ENCODE data around the gene MYH6. TPM values are rescaled to one million over a fixed set of nuclear protein-coding genes. Genes with fewer than 3 reads are reported as not detected.

MYH6 gene
- total RNA-seq, 4 donors from 2014 or later, result 0.16 to 1.5 TPM; not detected in 2

GRCh38 chr14:23364164-23365035 lies 43.7 kb downstream of the MYH6 start:
- Histone ChIP-seq H3K4me3 (peak overlapping the region in 3 of 4 donors; percentile 39 to 59 (median 39)), H3K36me3 (no peaks in the 10 kb centered on the region), H3K27me3 (peaks cover 46% of the 10 kb centered on the region), H3K27ac (peak overlapping the region; percentile 86 to 97 (median 92)), H3K9me3 (no peaks in the 10 kb centered on the region), H3K4me1 (peaks cover 4 to 23% (median 5%) of the 10 kb centered on the region in 4 donors)
- WGBS, 2 donors (ENCODE audit: low coverage in 1 of 2), result 20 to 49% methylated on average over 1 to 21 of the region's 21 CpGs
- intact Hi-C loops (cut with DNase I; ENCODE audit: low total_unique reads), result no loop called here
- no peak for DNase-seq
- in situ Hi-C loops (cut with MboI; ENCODE audit: low pct_ligation_motif_present in 1 of 4, low pct_unique_long_range_greater_than_20kb in 1 of 4, low sequenced_read_pairs in 3 of 4), result no loop called here
- TF ChIP-seq EP300 (IDR thresholded peaks at IDR 0.05; ENCODE audit: low read depth) (no peak), CTCF (IDR thresholded peaks at IDR 0.05) (no peak), POLR2A (IDR thresholded peaks at IDR 0.05) (no peak), POLR2AphosphoS5 (IDR thresholded peaks at IDR 0.05) (no peak)

GRCh38 chr14:23362200-23362599 lies 45.9 kb downstream of the MYH6 start:
- in situ Hi-C loops (cut with MboI; ENCODE audit: low pct_ligation_motif_present in 1 of 4, low pct_unique_long_range_greater_than_20kb in 1 of 4, low sequenced_read_pairs in 3 of 4) (no loop called here), intact Hi-C loops (cut with DNase I; ENCODE audit: low total_unique reads) (no loop called here)
- Histone ChIP-seq H3K9me3 (no peaks in the 10 kb centered on the region), H3K27ac (peak overlapping the region in 3 of 4 donors; percentile 29 to 42 (median 34)), H3K27me3 (peaks cover 41% of the 10 kb centered on the region), H3K4me1 (peaks cover 4 to 23% (median 5%) of the 10 kb centered on the region in 4 donors), H3K36me3 (no peaks in the 10 kb centered on the region), H3K4me3 (no peak overlapping the region)
- TF ChIP-seq CTCF (IDR thresholded peaks at IDR 0.05) (no peak), POLR2A (IDR thresholded peaks at IDR 0.05) (no peak), EP300 (IDR thresholded peaks at IDR 0.05; ENCODE audit: low read depth) (no peak), POLR2AphosphoS5 (IDR thresholded peaks at IDR 0.05) (no peak)
- 55 to 58% methylated on average over 3 of the region's 3 CpGs for WGBS, 2 donors (ENCODE audit: low coverage in 1 of 2)
- DNase-seq, result no peak

- intact Hi-C loops (cut with DNase I; ENCODE audit: low total_unique reads), result no loop called here
- Histone ChIP-seq H3K4me1 (peaks cover 3 to 22% (median 4%) of the 10 kb centered on the region in 4 donors), H3K9me3 (no peaks in the 10 kb centered on the region), H3K27ac (peak overlapping the region; percentile 2 to 42 (median 32)), H3K36me3 (no peaks in the 10 kb centered on the region), H3K4me3 (no peak overlapping the region), H3K27me3 (peaks cover 38% of the 10 kb centered on the region)
- no peak for DNase-seq
- in situ Hi-C loops (cut with MboI; ENCODE audit: low pct_ligation_motif_present in 1 of 4, low pct_unique_long_range_greater_than_20kb in 1 of 4, low sequenced_read_pairs in 3 of 4), result no loop called here
- 68 to 72% methylated on average over 4 to 6 of the region's 6 CpGs for WGBS, 2 donors (ENCODE audit: low coverage in 1 of 2)
- TF ChIP-seq POLR2A (IDR thresholded peaks at IDR 0.05), result no peak
These were observed 46.3 kb downstream of the MYH6 start for GRCh38 chr14:23361763-23362162.

GRCh38 chr14:23361320-23361719 lies 46.8 kb downstream of the MYH6 start:
- H3K9me3 ChIP-seq, result no peaks in the 10 kb centered on the region
- peaks cover 34% of the 10 kb centered on the region for H3K27me3 ChIP-seq
- no peaks in the 10 kb centered on the region for H3K36me3 ChIP-seq
- no peak for TF ChIP-seq CTCF (IDR thresholded peaks at IDR 0.05)
- no peak for DNase-seq
- no peak overlapping the region for H3K4me3 ChIP-seq
- peak overlapping the region; percentile 2 to 40 (median 32) for H3K27ac ChIP-seq
- peaks cover 0 to 19% (median 4%) of the 10 kb centered on the region in 4 donors for H3K4me1 ChIP-seq
- in situ Hi-C loops (cut with MboI; ENCODE audit: low pct_ligation_motif_present in 1 of 4, low pct_unique_long_range_greater_than_20kb in 1 of 4, low sequenced_read_pairs in 3 of 4), result no loop called here
- intact Hi-C loops (cut with DNase I; ENCODE audit: low total_unique reads), result no loop called here
